GM18867 (cell line): Measurements from ENCODE around the gene SOX10.
"Not testable (repeated sequence)": the region's sequence is repeated elsewhere in the genome, so short reads cannot be mapped to it uniquely, and the experiment has no call there.

Experiments
- ATAC-seq: cut with Tn5 transposase; IDR thresholded peaks from one replicate; pipeline ENCODE4 v1.9.1; 2021; ENCODE audit warnings: mild to moderate bottlenecking, moderate library complexity; ENCODE audit not compliant: unreplicated experiment

Gene SOX10

DNA sequence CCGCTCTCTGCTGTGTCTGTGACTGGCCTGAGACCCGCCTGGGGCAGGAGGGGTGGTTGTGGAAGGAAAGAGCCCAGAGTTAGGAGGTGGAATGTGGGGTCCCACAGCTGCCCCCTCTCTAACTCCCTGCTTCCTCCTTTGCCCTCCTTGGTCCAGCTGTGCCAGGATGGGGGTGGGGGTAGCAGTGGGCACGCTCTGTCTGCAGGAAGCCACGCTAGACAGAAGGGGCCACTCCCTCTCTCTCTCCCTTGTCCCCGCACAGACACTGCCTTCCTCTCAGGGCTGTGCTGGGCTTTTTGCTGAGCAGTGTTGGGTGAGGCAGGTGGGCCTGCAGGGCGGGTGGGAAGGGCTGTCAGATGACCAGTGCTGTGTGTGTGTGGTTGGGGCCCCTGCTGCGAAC is 2.0 kb upstream of the SOX10 start:
- no peak for ATAC-seq

DNA sequence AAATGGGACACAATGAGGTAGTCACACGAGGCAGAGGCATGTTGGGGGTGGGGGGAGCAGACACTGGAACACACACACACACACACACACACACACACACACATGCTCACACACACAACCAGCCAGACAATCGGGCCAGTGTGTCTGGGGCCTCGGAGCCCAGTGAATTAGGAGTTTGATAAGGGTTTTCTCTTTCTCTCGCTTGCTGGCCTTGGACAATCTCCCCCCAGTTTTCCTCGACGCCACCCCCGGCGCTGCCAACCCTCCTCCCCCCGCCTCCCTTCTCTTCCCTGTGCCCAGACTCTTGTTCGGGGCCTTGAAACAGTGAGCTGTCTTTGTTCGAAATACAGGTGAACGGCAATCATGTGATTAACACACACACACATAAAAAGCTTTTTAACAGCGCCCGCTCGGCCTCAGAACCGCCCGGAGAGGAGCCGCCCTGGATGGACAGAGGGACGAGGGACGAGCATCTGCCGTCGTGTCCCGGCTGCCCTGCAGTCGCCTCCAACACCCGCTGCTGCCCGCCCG is 1.5 kb upstream of the SOX10 start:
- no peak for ATAC-seq

GRCh38 chr22:37985050-37985585 is 763 bp upstream of the SOX10 start:
- no peak for ATAC-seq

- ATAC-seq: no peak
Measured at GRCh38 chr22:37982938-37983859, 1.2 kb downstream of the SOX10 start.

- ATAC-seq: no peak
Measured at GRCh38 chr22:37982151-37982785, 2.1 kb downstream of the SOX10 start.

DNA sequence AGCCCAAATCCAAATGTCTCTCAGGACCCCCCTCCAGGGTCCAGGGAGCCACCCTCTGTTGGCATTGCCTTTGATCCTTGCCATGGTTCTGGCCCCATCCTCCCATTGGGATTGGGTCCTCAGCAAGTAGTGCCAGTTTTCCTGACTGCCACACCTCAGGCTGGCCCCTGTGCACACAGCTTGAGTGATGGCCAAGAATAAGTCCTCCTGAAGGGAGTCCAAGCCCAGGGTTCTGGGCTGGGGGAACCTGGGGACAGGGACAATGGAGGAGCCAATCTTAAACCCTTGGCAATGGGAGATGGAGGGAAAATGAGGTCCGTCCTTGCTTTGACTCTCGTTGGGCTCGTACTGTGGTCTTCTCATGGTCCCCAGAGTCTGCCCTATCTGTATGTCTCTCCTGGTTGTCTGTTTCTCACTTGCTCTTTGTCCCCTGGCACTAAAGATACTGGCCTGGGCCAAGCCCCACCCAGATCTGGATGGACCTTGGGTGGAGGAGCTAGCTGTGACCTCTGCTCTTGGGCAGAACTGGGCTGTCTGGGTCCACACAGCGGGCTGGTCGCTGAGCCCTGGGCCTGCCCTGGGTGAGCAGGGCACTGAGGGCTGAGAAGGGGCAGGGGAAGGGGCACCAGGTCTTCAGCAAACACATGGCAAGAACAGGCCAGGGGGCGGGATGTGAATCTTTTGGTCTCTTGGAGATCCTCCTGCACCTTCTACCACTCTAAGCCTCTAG is 2.9 kb downstream of the SOX10 start:
- no peak for ATAC-seq

GRCh38 chr22:37979782-37980181 is 4.6 kb downstream of the SOX10 start:
- no peak for ATAC-seq

DNA sequence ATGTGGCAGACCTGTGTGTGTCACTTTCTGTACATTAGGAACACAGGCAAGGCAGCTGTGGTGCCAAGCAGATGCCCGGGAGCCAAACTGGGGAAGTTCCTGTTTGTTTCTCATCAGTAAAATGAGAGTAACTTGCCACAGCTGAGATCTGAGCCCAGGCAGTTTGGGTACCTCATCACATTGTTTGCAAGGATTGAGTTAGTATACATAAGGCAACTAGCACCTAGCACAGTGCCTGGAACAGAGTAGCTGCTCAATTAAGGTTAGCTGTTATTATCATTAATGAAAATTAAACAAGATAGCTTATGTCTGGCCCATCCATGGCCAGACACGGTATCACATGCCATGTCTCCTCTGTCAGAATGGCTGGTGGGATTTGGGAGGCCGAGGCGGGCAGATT is 7.8 kb downstream of the SOX10 start:
- ATAC-seq: no peak

- ATAC-seq: not testable (repeated sequence)
Measured at GRCh38 chr22:37976022-37976421, 8.3 kb downstream of the SOX10 start.

DNA sequence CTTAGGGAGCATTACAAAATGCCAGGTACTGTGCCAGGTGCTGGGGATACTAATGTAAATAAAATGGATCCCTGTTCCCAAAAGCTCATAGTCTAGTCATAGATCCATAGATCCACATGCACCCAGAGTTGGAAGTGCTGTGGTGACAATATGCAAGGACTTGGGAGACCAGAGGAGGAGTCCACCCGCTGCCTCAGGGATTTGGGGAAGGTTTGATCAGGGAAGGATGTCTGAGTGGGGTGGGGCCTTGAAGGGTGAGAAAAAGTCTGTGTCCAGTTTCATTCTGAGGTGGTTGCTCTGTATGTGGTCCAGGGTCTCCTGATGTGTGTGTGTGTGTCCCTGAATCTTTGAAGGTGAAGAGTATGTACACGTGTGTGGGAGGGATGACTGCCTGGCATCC is 9.2 kb downstream of the SOX10 start:
- ATAC-seq: no peak

GRCh38 chr22:37973271-37974170 is 10.8 kb downstream of the SOX10 start:
- no peak for ATAC-seq

GRCh38 chr22:37972527-37972926 is 11.8 kb downstream of the SOX10 start:
- no peak for ATAC-seq

GRCh38 chr22:37971475-37972434 is 12.6 kb downstream of the SOX10 start:
- no peak for ATAC-seq

DNA sequence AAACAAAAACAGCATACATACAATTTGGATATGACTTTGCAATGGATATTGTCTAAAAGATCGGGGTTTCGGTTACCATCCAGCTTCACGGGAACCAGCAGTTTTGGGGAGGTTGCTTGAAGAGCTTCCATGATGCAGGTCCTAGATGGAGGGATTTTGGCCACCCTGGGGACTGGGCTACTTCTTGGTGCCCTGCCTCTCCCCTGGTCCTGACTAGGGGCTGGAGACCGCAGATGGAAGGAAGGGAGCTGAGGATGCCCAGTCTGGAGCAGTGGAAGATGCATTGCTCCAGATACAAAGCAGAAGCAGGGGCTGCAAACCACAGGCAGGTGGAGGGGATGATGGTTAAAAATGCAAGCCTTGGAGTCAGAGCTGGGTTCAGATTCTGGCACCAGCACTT is 13.5 kb downstream of the SOX10 start:
- ATAC-seq: no peak

GRCh38 chr22:37968452-37969251 is 15.7 kb downstream of the SOX10 start:
- no peak for ATAC-seq

GRCh38 chr22:37967637-37968451 is 16.5 kb downstream of the SOX10 start:
- no peak for ATAC-seq

DNA sequence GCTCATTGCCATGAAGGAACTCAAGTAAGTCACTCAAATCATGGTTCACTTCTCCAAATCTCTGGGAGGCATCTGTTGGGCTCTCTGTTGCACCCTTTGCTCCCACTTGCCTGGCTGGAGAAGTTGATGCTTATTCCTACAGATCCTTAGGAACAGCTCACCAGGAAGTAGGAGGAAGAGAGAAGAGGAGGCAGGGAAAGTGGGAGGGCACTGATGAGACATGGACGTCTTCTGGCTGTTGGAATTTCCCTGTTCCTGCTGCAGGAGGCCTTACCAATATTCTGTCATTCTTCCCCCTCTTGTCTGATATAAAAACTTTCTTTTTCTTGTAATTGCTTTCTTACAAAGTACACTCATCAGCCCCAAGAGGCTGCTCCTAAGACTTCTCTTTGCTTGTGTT is 17.2 kb downstream of the SOX10 start:
- no peak for ATAC-seq
